Measurements from ENCODE around the gene TSHR.
"Not testable (repeated sequence)": the region's sequence is repeated elsewhere in the genome, so short reads cannot be mapped to it uniquely, and the experiment has no call there.

TSHR gene

GRCh38 chr14:81006266-81006665 is 50.8 kb downstream of the TSHR start:
- no peak for DNase-seq (ENCODE audit: low read depth)
- H3K4me3 ChIP-seq (ENCODE audit: low read length): no peak overlapping the region
- no peak for TF ChIP-seq CTCF (conservative IDR thresholded peaks at IDR 0.05; ENCODE audit: low read depth, low read length)

GRCh38 chr14:81007131-81007530 is 51.7 kb downstream of the TSHR start:
- H3K4me3 ChIP-seq (ENCODE audit: low read length): no peak overlapping the region
- no peak for TF ChIP-seq CTCF (conservative IDR thresholded peaks at IDR 0.05; ENCODE audit: low read depth, low read length)
- DNase-seq (ENCODE audit: low read depth): no peak

GRCh38 chr14:81009346-81009745 is 53.9 kb downstream of the TSHR start:
- DNase-seq (ENCODE audit: low read depth): no peak
- TF ChIP-seq CTCF (conservative IDR thresholded peaks at IDR 0.05; ENCODE audit: low read depth, low read length): no peak
- H3K4me3 ChIP-seq (ENCODE audit: low read length): no peak overlapping the region

GRCh38 chr14:81018251-81018650 is 62.8 kb downstream of the TSHR start:
- H3K4me3 ChIP-seq (ENCODE audit: low read length): no peak overlapping the region
- no peak for DNase-seq (ENCODE audit: low read depth)
- TF ChIP-seq CTCF (conservative IDR thresholded peaks at IDR 0.05; ENCODE audit: low read depth, low read length): no peak

- no peak overlapping the region for H3K4me3 ChIP-seq (ENCODE audit: low read length)
- DNase-seq (ENCODE audit: low read depth): no peak
- TF ChIP-seq CTCF (conservative IDR thresholded peaks at IDR 0.05; ENCODE audit: low read depth, low read length): no peak
These were observed 63.3 kb downstream of the TSHR start for GRCh38 chr14:81018684-81019083.

GRCh38 chr14:81019113-81019512 is 63.7 kb downstream of the TSHR start:
- DNase-seq (ENCODE audit: low read depth); H3K4me3 ChIP-seq (ENCODE audit: low read length): not testable (repeated sequence)

- no peak for DNase-seq (ENCODE audit: low read depth)
- no peak for TF ChIP-seq CTCF (conservative IDR thresholded peaks at IDR 0.05; ENCODE audit: low read depth, low read length)
- H3K4me3 ChIP-seq (ENCODE audit: low read length): no peak overlapping the region
These were observed 67.8 kb downstream of the TSHR start for GRCh38 chr14:81023095-81023710.

- no peak for TF ChIP-seq CTCF (conservative IDR thresholded peaks at IDR 0.05; ENCODE audit: low read depth, low read length)
- no peak for DNase-seq (ENCODE audit: low read depth)
- no peak overlapping the region for H3K4me3 ChIP-seq (ENCODE audit: low read length)
These were observed 73.0 kb downstream of the TSHR start for GRCh38 chr14:81028461-81028860.

Data from retinal pigment epithelial cell (primary cell).